EL (cell line): ENCODE measurements around the gene LRRC46.

Experiments
- DNase-seq: peaks from one replicate; pipeline ENCODE4 v3.0.0-alpha.2; 2016

Gene LRRC46, protein sequence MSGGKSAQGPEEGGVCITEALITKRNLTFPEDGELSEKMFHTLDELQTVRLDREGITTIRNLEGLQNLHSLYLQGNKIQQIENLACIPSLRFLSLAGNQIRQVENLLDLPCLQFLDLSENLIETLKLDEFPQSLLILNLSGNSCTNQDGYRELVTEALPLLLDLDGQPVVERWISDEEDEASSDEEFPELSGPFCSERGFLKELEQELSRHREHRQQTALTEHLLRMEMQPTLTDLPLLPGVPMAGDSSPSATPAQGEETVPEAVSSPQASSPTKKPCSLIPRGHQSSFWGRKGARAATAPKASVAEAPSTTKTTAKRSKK

DNA sequence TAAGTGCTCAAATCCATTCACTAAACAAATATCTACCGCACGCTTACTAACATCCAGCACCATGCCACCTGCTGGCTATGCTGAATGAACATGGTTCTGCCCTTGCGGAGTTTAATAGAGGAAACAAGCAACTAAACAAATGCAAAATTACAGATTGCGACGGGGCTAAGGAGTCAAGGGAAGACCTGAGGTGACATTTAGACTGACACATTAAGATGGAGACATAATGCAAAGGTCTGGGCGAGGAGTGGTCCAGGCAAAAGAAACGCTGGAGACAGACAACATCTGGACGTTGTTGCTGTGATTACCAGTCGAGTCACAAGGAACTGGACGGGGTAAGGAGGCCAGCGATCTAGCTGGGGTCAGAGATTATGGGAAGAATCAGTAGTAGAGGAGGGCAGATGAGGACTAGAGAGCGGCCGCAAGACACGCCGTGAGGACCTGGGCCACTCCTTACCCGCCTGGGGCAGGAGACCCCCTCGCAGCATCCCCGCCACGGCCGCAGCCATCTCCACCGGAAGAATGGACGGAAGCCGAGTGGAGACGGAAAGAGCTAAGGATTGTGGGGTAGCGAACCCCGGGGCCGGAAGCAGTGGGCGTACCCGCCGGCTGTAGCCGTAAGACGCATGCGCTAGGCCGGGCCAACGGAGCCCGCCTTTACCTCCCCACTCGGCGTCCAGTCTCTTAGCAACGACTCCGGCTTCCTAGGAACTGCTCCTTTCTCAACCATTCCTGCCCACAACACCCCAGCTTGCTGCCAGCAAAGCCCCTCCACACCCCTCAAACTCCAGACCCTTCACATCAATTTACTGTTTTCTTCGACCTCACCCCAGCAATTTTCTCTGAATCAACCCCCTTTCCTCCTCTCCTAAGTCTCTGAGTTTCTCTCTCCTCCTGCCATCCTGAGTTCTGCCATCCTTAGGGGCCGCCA, at the start of gene LRRC46, which contains the start of gene MRPL10:
LRRC46 (plus strand) TSS at position 668 of the 931 bp plus-strand sequence. CDS start 320 bp downstream, outside the sequence.
MRPL10 (minus strand) TSS at position 539 of the 931 bp plus-strand sequence; CDS start at position 509, 30 bp downstream.
- DNase-seq: peak; percentile 93

DNA sequence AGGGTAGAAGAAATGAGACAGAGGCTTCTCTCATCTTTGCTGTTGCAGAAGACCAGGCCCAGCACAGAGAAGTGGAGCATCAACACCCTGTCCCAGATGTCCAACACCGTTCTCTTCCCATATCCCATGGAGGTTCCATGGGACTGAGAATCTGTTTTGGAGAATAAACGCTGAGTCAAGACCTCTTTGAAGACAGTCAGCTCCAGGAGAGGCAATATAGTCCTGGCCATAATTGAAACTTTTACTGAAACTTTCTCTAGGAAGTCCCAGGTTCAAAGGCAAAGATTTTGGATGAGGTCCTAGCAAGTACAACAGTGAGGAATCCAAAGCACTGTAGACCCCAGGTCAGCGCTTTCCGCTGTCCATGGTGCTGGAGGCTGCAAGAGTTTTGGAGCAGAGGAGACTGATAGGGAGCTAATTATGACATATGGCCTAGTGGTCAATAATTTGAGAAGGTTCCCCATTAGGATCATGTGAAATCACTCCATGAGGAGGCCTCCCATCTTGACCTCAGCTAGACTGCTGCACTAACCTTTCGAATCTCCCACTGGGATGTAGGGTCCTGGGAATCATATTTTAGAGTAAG, 45.8 kb upstream of the LRRC46 start:
- DNase-seq: peak; percentile 30

DNA sequence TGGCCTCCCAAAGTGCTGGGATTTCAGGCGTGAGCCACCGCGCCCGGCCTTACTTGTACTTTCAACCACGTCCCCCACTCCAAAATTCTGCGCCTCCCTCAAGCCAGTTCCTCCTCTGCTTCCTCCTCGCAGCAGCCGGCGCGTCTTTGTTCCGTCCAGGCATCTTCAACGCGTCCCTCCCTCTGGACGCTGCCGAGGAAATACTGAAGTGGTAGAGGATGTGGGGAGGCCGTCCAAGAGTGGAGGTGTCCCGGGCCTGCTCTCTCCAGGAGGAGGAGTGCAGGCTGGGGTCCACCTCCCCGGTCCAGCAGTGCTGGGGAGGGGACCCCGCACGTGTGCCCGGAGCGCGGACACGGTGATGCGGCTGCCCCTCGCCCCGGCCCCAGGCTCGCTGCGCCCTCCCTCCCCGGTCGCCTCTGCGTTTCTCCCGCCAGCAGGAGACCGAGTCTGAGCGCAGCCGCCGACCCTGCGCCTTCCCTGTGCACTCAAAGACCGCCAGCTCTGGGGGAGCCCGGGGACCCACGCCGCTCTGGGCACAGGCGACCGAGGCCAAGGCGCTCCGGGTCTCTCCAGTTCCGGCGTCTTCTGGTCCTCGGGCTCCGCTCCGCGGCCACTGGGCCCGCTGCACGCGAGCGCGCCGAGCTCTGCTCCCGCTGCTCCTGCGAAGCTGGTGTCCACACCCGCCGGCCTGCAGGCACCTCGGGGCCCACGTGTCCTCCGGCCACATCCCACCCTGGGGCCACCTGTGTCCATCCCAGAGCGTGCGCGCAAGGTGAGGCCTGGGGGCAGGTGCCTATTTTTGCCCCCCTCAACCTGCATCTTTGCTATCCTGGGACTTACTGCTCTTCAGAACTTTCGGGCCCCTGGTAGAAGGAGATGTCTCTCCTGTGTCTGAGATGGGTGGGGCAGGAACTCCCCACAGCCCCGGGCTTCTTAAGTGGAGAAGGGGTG, 41.6 kb upstream of the LRRC46 start:
- peak; percentile 58 for DNase-seq

DNA sequence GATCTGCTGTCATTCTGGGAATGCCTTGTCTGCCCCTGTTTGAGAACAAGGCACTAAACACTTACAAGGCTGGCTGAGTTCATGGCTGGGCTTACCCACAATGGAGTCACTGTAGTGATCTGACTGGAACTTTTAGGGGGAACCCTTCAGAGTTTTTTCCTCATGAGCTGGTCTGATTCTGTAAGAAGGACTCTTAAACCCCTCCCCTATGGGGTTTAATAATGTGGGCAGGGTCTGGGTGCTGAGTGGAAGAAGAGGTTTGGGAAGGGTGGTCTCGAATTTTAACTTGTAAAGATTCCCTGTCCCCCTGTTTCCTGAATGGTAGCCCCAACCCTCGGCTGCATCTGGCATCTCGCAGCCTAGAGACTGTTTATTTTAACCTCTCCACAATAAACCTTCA, 40.4 kb upstream of the LRRC46 start:
- DNase-seq: no peak

DNA sequence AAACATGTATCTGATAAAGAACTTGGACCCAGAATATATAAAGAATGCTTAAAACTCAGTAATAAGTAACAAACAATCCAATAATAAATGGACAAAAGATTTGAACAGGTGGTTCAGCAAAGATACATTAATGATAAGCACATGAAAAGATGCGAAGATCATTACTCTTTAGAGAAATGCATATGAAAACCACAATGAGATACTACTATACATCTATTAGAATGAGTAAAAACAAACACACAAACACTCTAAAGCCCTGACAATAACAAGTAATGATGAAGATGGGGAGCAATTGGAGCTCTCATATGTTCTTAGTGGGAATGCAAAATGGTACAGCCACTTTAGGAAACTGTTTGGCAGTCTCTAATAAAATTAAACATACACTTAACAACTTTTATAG, 39.0 kb upstream of the LRRC46 start:
- DNase-seq: no peak

DNA sequence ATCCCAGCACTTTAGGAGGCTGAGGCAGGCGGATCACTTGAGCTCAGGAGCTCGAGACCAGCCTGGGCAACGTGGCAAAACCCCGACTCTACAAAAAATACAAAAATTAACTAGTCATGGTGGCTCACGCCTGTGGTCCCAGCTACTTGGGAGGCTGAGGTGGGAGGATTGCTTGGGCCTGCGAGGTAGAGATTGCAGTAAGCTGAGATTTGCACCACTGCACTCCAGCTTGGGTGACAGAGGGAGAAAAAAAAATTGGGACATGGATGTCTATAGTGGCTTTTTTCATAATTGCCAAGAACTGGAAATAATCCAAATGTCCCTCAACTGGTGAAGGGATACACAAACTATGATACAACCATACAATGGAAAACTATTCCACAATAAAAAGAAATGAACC, 38.5 kb upstream of the LRRC46 start:
- DNase-seq: no peak

DNA sequence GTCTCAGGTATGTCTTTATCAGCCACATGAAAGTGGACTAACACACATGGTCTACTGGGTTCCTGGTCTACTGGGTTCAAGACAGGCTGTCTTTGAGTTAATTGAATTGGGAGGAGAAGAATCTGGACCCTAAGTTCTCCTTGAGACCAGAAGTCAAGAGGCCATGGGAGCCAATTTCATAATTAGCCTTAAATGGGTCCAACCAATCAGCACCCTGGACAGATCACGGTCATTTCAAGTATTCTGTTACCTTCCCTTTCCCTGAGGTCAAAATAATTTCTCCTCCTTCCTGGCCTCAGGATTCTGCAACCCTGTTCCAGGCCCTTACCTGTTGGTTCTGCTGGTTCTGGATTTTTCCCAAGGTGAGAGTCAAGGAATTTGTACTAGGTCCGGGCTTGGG, 33.7 kb upstream of the LRRC46 start:
- DNase-seq: no peak

DNA sequence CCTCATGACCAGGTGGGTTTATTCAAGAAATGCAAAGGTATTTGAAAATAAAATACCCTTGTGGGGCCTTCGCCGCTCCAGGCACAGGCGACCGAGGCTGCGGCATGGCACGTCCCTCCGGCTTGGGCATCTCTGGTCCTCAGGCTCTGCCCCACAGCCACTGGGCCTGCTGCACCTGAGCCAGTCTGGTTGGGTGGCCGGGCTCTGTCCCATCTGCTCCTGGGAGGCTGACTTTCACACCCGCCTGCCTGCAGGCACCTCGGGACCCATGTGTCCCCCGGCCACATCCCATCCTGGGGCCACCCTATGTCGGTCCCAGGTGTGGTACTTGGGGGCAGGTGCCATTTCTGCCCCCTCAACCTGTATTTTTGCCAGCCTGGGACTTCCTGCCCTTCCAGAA, 30.8 kb upstream of the LRRC46 start:
- no peak for DNase-seq

DNA sequence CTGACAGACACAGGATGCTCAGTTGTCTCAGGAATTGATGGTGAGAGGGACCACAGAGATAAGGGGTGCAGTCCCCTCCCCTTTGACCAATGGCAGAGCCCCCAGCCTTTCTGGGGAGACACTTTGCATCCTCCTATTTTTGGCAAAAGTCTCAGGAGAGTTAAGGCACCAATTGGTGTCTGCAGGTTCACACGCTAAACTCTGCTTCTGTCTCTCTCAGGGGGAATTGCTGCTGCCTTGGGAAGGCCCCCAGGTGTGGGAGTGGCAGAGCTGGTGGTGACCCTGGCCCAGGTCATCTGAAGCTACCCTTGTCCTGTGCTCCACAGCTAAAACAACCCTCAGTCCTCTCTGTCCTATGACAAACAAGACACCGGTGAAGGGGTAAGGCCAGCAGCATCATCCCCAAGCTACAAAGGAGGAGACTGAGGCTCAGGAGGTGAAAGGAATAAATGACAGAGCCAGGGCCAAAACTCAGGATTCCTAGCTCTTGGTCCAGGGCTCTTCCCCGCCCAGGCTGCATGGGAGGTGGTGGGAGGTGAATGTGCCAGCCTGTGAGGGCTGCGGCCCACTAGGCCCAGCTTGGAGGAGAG, 30.2 kb upstream of the LRRC46 start:
- no peak for DNase-seq

DNA sequence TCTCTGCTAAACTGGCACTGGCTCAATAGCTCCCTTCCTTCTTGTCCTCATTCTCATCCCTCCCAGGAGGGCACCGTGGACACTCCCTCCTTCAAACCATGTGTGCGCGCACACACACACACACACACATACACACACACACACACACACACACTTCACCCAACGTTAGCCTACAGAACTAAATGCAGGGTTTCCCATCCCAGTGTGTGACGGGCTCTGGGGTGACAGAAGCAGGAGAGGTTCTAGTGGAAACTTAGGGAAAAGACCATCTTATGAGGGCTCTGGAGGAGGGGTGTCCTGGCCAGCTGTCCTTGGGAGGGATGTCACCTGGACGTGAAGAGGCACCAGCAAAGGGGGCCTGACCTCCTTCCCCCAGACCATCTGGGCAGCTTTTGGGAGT, 29.6 kb upstream of the LRRC46 start:
- DNase-seq: no peak

DNA sequence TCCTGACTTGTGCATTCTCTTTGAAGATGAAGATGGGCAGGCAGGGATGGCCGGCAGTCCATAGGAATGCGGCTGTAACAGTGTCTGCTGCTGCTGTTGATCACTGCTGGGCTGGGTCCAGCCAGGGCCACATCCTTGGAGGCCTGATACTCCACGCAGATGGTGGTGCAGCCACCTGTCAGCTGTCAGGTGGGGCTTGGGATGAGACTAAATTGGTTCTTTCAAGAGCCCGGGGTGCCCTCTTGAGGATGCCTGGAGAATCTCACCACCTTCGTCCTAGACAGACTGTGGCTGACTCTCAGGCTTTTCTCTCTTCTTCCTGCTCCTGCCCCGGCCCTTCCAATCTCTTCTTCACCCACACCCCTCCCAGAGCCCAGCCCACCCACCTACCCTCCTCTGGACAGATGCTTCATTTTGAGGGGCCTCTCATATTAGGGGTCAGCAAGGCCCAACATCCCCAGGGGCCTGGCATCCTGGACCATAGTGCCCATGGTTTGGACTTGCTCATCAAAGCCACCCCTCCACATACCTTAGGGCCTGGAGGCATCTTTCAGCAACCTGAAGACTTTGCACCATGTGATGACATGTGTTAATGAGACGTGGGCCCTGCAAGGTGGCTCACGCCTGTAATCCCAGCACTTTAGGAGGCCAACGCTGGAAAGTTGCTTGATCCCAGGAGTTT, 29.0 kb upstream of the LRRC46 start:
- DNase-seq: peak; percentile 42

DNA sequence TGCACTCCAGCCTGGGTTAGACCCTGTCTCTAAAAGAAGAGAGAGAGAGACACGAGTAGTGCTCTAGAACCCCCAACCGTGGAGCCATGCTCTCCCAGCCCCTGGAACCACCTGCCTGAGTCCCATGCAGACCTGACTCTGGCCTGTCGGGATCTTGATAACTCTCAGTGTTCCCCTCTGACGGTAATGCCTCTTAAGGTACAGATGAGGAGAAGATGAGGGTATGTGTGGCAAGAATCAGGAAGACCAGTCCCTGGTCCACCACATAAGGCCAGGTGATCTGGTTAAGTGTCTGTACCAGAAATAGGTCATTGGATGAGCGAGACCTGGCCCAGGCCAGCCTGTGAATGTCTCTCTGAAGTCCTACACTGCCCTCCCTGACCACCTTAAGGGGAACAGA, 28.3 kb upstream of the LRRC46 start:
- DNase-seq: no peak

DNA sequence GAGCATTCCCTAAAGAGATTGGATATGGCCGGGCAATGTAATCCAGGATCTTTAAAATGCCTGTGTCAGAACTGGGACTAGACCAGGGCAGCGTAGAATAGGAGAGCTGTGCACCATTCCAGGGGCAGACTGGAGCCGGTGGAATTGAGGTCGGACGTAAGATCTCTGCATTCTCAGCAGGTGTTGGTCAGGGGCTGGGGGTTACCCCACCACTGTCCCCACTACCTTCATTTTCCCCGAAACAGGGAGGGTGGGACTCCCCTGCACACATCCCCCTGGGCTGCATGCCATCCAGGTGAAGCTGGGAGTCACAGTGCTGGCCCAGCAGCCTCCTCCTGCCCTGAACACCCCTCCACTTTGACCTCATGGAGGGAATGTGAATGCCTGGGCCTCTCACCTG, 27.7 kb upstream of the LRRC46 start:
- no peak for DNase-seq

DNA sequence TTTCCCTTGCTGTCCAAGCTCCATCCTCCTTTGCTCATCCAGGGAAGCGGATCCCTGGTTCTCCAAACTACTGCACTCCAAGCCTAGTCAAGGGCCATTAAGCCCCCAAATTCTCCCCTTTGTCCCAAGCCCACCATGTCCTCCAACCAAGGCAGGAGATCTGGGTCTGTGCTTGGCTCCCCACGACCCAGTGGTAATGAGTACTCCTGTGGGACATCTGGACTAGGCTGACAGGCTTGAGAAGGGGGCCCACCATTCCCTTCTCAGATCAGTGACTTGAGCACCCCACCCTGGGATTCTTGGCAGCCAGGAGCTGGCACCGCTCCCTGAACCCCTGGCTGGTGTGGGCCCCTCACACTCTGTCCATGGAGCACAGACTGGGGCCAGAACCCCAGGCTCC, 27.0 kb upstream of the LRRC46 start:
- no peak for DNase-seq

DNA sequence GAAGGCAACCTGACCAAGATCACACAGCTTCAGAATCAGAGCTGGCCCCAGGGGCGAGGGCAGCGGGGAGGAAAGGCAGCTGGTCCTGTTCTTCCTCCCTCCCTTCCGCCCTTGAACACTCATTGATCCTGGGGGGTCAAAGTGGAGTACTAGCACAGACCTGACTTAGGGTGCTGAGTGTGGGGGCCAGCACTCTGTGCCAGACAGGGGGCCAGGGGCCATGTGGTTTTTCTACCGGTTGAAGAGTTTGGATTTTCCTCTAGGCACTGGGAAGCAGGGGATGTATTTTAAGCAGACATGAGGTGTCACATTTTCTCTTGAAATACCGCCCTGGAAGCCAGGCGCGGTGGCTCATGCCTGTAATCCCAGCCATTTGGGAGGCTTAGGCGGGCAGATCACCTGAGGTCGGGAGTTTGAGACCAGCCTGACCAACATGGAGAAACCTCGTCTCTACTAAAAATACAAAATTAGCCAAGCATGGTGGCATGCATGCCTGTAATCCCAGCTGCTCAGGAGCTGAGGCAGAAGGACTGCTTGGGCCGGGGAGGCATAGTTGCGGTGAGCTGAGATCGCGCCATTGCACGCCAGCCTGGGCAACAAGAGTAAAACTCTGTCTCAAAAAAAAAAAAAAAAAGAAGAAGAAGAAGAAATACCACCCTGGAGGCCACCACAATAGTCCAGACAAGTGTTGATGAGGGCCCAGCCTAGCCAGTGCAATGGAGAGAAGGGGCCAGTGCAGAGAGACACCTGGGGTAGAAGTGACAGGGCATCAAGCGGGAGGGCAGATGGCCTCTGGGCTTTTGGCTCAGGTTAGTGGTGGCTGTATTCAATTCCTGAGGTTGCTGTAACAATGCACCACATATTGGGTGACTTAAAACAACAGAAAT, 25.2 kb upstream of the LRRC46 start:
- DNase-seq: no peak

DNA sequence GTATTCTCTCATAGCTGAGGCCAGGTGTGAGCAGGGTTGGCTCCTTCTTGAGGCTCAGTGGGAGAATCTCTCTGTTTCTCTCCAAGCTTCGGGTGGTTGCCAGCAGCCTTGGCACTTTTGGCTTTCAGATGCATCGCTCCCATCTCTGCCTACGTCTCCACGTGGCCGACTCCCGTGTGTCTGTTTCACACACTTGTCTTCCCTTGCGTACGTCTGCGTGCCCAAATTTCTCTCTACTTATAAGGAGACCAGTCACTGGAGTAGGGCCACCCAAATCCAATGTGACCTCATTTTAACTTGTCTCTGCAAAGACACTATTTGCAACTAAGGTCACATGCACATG, 24.6 kb upstream of the LRRC46 start:
- DNase-seq: no peak

DNA sequence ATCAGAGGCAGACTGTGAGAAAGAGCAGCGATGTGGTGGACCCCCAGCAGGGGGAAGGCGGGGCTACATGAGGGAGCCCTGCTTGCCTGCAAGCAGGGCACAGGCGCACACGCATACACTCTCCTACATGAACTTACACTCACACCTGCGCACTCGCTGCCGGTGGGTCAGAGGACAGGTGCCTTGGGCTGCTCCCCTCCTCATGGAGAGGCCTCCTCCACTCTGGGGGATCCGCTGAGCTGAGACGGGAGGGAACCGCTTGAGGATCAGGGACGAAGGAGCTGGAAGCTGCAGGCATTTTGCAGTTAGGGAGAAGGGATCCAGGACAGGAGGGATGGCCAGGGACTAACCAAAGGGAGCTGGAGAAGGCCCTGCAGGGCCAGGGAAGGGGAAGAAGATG, 24.0 kb upstream of the LRRC46 start:
- DNase-seq: no peak

DNA sequence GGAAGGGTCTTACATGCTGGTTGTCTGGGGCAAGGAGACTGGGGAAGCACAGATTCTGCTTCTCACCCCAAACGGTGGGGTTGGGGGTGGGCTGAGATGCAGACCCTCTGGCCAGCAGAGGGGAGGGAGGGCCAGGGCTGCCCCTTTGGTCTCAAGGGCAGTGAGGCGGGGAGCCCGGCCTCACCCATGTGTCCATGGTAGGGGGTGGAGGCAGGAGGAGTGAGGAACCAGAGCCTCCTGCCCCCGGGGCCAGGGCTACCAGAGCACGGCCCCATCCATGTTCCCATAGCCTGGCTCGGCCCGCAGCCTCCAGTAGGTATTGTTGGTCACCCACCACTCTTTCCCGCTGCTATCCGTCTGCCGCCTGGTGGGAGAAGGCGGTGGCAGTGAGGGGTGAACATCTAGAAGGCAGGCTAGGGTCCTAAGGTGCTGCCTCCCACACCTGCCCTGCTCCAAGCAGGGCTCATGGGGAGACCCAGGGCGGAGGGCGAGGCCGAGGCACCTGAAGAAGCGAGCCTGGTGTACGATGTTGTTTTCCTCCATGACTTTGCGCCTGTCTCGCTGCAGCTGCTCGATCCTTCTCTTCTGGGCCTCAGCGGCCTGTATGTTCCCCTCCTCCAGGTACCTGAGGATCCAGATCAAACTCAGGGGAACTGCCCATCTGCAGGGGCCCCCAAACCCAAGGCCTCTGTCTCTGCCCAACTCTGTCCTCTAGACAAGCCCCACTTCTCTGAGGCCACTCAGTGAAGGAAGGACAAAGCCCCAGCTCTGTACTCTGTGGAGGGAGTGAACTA, 23.2 kb upstream of the LRRC46 start:
- no peak for DNase-seq

DNA sequence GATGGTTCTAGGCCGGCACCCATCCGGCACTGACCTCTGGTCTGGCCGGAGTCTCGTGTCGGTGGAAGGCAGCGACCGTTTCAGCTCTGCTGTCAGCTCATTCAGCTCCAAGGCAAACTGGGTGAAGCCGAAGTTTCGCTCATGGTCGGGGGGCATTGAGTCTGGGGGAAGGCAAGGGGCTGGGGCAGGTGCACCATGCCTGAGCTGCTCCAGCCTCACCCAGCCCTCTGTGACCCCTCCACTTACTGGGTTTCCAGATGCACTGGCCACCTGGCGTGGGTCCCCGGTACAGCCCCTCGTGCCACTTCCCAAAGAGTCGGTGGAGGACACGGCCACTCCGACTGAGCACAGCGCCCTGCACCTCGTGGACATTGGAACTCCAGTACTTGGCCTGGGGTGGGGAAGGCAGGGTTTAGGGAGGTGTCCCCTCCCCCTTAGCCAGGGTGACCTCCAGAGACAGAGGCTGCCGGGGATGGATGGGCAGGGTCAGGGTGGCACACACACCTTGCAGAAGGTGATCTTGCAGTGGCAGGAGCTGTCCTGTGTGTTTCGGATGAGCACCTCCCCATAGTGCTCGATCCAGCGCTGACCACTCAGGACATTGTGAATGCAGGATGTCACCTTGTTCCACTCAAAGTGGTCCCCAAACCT, 22.5 kb upstream of the LRRC46 start:
- no peak for DNase-seq
